Measurements from ENCODE around the gene SELENOO.
A peak's percentile ranks its signal among the peaks of the same experiment; 100 is the strongest.

Gene SELENOO

DNA sequence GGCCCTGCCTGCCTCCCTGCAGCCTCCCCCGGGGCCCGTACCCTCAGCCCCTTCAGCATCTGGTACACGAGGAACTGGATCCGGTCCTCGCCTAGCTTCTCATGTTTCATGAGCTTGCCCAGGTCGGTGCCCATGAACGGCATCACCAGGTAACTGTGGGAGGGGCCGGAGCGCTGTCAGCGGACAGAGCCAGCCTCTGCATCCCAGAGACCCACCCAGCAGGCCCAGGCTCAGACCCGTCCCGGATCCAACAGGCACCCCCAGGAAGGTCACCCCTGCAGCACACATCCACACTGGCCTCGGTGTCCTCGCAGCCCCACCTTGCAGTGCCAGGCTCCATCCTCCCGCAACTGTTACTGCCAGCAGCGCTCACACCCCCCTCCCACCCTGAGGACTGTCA is 56.2 kb downstream of the SELENOO start:
- no peak for DNase-seq

DNA sequence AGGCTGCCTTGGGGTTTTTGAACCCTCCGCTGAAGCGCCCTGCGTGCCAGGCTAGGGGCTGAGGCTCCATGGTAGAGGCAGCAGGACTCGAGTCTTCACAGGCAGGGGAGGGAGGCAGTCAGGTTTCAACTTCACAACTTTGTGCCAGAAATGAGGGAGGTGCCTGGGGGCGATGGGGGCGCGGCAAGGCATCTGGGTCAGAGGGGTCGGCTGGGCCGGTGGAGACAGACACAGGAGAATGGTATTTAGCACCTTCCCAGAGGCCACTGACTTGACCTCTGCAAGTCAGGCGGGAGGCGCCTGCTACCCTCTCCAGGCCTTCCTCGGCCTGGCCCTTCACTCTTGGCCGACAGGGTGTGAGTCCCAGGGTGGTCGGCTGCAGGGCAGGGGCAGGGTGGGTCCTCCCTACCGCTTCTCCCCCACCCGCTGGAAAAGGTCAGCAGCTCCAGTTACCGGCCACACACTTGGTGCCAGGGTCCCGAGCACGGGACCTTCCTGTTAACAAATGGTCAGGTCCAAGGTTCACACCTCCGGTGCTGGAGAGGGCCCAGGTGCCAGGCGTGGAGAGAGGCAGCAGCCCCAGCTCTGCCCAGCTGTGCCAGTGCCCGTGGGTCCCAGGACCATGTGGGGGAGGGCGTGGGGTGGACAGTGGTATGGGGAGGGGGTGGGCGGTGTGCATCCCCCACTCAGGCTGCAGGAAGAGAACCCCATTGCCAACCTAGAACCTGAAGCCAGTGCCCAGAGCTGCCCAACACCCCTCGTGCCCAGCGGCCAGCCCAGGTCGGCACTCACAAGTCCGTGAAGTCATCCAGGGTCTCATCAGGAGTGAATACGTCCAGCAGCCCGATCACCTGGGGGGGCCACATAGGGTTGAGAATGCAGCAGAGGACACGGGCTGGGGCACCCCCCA is 56.9 kb downstream of the SELENOO start:
- no peak for DNase-seq

- DNase-seq = no peak
Observed at GRCh38 chr22:50258361-50259292, 57.8 kb downstream of the SELENOO start.

DNA sequence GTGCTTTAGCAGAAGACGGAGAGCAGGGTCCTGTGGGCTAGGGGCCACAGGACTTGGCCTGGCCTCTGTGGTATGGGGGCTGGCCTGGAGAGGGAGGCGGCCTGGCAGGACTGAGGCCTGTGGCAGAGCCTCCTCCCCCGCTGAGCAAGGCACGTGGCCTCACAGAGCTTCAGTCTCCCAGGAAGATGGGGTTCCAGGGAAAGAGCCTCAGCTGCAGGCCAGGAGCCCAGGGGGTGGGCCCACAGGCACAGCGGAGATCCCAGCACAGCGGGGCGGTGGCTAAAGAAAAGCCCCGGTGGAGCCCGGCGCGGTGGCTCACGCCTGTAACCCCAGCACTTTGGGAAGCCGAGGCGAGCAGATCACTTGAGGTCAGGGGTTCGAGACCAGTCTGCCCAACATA is 58.5 kb downstream of the SELENOO start:
- no peak for DNase-seq

DNA sequence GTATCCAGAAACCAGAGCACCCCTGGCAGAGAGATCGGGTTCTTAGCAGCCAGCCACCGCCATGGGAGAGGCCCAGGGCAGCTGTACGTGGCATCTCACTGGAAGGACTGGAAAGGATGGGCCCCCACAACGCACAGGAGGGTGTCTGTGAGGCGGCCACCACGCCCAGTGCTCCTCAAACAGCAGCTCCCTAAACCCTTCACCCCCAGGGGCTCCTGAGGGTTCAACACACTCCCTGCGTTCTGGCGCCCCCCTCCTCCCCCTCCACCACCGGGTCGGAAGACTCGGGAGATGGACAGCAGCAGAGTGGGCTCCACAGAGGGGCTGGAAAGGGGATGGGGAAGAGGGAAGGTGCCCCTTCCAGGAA is 59.6 kb downstream of the SELENOO start:
- no peak for DNase-seq

GRCh38 chr22:50260801-50261614 is 60.2 kb downstream of the SELENOO start:
- peak; percentile 71 for DNase-seq

- no peak for DNase-seq
Observed at GRCh38 chr22:50261615-50262459, 61.0 kb downstream of the SELENOO start, which contains the start of gene MAPK12. TSS of gene MAPK12 (minus strand) at chr22:50261683. CDS start at chr22:50261509, 174 bp downstream.

- DNase-seq = no peak
Observed at GRCh38 chr22:50262460-50262911, 61.7 kb downstream of the SELENOO start.

DNA sequence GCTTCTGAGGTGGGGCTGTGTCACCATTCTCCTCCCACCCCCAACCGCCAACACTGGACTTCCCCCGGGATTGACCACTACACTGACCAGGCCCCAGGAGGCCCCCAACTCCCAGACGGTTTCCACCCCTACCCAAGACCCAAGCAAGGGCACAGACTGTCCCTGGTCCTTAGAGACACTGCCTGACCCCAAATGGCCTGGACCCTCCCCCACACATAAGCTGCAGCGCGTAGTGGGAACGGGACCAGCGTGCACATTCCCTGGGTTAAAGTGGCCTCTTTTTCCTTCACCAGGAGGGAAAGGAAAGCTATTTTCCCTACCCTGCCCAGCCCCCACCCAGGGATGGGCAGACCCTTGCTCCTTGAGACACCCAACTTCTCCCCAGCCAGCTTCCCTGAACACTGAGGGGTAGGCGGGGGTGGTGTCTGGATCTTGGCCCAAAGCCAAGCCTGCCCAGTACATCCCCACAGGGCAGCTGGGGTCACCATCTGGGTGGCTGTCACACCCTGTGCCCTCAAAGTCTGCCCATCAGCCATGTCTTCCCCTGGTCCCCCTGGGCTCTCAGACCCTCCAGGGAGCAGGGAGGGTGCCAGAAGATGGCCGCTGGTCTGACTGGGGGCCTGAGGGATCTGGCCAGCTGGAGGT is 62.3 kb downstream of the SELENOO start:
- DNase-seq = no peak

- no peak for DNase-seq
Observed at GRCh38 chr22:50264104-50264745, 63.4 kb downstream of the SELENOO start.

GRCh38 chr22:50264946-50265669 is 64.3 kb downstream of the SELENOO start:
- DNase-seq = no peak

DNA sequence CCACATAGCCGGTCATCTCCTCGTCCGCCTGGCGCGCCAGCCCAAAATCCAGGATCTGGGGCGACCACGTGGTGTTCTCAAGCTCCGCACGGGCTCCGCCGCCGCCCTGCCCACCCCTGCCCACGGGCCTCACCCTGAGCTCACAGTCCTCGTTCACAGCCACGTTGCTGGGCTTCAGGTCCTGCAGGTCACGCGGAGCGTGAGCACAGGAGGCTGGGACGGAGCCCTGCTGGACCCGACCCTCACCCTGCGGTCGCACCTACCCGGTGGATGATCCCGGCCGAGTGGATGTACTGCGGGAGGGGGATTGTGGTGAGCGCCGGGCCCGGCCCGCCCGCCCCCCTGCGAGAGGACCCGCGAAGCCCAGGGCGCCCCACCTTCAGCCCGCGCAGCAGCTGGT is 66.2 kb downstream of the SELENOO start:
- no peak for DNase-seq
